HUES48 (cell line): ENCODE measurements around the gene ITGA5.

Experiments
- H3K27ac ChIP-seq: one replicate; pipeline ENCODE4 v1.7.0; 2013; ENCODE audit warnings: low read depth, low read length, inconsistent platforms
- H3K27me3 ChIP-seq: 2 replicates; pipeline ENCODE4 v1.6.1; 2013; ENCODE audit warnings: mild to moderate bottlenecking, low read length; ENCODE audit not compliant: control insufficient read depth, insufficient read depth
- H3K36me3 ChIP-seq: 2 replicates; pipeline ENCODE4 v1.6.1; 2013; ENCODE audit warnings: low read length; ENCODE audit not compliant: control insufficient read depth, insufficient read depth
- H3K4me1 ChIP-seq: 2 replicates; pipeline ENCODE4 v1.6.1; 2013; ENCODE audit warnings: mild to moderate bottlenecking, low read length; ENCODE audit not compliant: control insufficient read depth, insufficient read depth
- H3K4me3 ChIP-seq: 2 replicates; pipeline ENCODE4 v1.5.1; 2013; ENCODE audit warnings: mild to moderate bottlenecking, low read depth, low read length
- H3K9ac ChIP-seq: 2 replicates; pipeline ENCODE4 v1.6.1; 2013; ENCODE audit warnings: mild to moderate bottlenecking, low read depth, low read length, moderate library complexity
- H3K9me3 ChIP-seq: 2 replicates; pipeline ENCODE4 v1.6.1; 2013; ENCODE audit warnings: low read length; ENCODE audit not compliant: control insufficient read depth, insufficient read depth

ITGA5 gene

GRCh38 chr12:54407183-54407905 is 11.7 kb downstream of the ITGA5 start:
- Histone ChIP-seq H3K36me3 (peaks cover 24% of the 10 kb centered on the region), H3K27ac (no peak overlapping the region)

GRCh38 chr12:54405573-54405972 is 13.5 kb downstream of the ITGA5 start:
- Histone ChIP-seq H3K27me3 (no peaks in the 10 kb centered on the region), H3K4me1 (no peaks in the 10 kb centered on the region), H3K27ac (no peak overlapping the region), H3K9me3 (no peaks in the 10 kb centered on the region), H3K36me3 (peaks cover 39% of the 10 kb centered on the region), H3K4me3 (no peak overlapping the region), H3K9ac (no peak overlapping the region)

More at GRCh38 chr12:54407183-54407905, 11.7 kb downstream of the ITGA5 start:
- Histone ChIP-seq H3K4me3 (no peak overlapping the region), H3K9me3 (no peaks in the 10 kb centered on the region), H3K27me3 (no peaks in the 10 kb centered on the region), H3K4me1 (no peaks in the 10 kb centered on the region), H3K9ac (no peak overlapping the region)

GRCh38 chr12:54405106-54405505 is 14.0 kb downstream of the ITGA5 start:
- Histone ChIP-seq H3K9me3 (no peaks in the 10 kb centered on the region), H3K27me3 (no peaks in the 10 kb centered on the region), H3K27ac (no peak overlapping the region), H3K9ac (no peak overlapping the region), H3K4me3 (no peak overlapping the region), H3K4me1 (no peaks in the 10 kb centered on the region), H3K36me3 (peaks cover 44% of the 10 kb centered on the region)

GRCh38 chr12:54404061-54405004 is 14.7 kb downstream of the ITGA5 start:
- Histone ChIP-seq H3K27me3 (no peaks in the 10 kb centered on the region), H3K9me3 (no peaks in the 10 kb centered on the region), H3K36me3 (peaks cover 45% of the 10 kb centered on the region), H3K27ac (no peak overlapping the region), H3K9ac (no peak overlapping the region), H3K4me3 (no peak overlapping the region), H3K4me1 (no peaks in the 10 kb centered on the region)

GRCh38 chr12:54401119-54401518 is 17.9 kb downstream of the ITGA5 start:
- H3K36me3 ChIP-seq: peaks cover 42% of the 10 kb centered on the region
- no peak overlapping the region for H3K27ac ChIP-seq
- H3K9ac ChIP-seq: no peak overlapping the region

GRCh38 chr12:54398995-54399793 is 19.9 kb downstream of the ITGA5 start:
- H3K4me1 ChIP-seq: no peaks in the 10 kb centered on the region
- H3K27ac ChIP-seq: no peak overlapping the region
- H3K9ac ChIP-seq: no peak overlapping the region
- H3K27me3 ChIP-seq: no peaks in the 10 kb centered on the region
- H3K9me3 ChIP-seq: no peaks in the 10 kb centered on the region
- H3K36me3 ChIP-seq: peaks cover 48% of the 10 kb centered on the region
- H3K4me3 ChIP-seq: no peak overlapping the region

More at GRCh38 chr12:54401119-54401518, 17.9 kb downstream of the ITGA5 start:
- Histone ChIP-seq H3K9me3 (no peaks in the 10 kb centered on the region), H3K4me1 (no peaks in the 10 kb centered on the region), H3K27me3 (no peaks in the 10 kb centered on the region), H3K4me3 (no peak overlapping the region)

- Histone ChIP-seq H3K9me3 (no peaks in the 10 kb centered on the region), H3K27me3 (no peaks in the 10 kb centered on the region), H3K27ac (no peak overlapping the region), H3K36me3 (peaks cover 46% of the 10 kb centered on the region), H3K9ac (no peak overlapping the region), H3K4me3 (no peak overlapping the region), H3K4me1 (peaks cover 5% of the 10 kb centered on the region; the same call in 1 of the 2 replicates)
These were observed 20.8 kb downstream of the ITGA5 start for GRCh38 chr12:54398218-54398617.

- peaks cover 6% of the 10 kb centered on the region; the same call in 1 of the 2 replicates for H3K27me3 ChIP-seq
- H3K4me3 ChIP-seq: no peak overlapping the region
- H3K9ac ChIP-seq: no peak overlapping the region
- no peak overlapping the region for H3K27ac ChIP-seq
- H3K4me1 ChIP-seq: peaks cover 5% of the 10 kb centered on the region; the same call in 1 of the 2 replicates
- H3K9me3 ChIP-seq: no peaks in the 10 kb centered on the region
- H3K36me3 ChIP-seq: peaks cover 38% of the 10 kb centered on the region
These were observed 21.9 kb downstream of the ITGA5 start for GRCh38 chr12:54397157-54397556.

- peaks cover 6% of the 10 kb centered on the region; the same call in 1 of the 2 replicates for H3K27me3 ChIP-seq
- peaks cover 23% of the 10 kb centered on the region; the same call in 1 of the 2 replicates for H3K36me3 ChIP-seq
- no peak overlapping the region for H3K4me3 ChIP-seq
- no peaks in the 10 kb centered on the region for H3K9me3 ChIP-seq
- H3K27ac ChIP-seq: no peak overlapping the region
- H3K9ac ChIP-seq: no peak overlapping the region
- peaks cover 8% of the 10 kb centered on the region for H3K4me1 ChIP-seq
These were observed 23.5 kb downstream of the ITGA5 start for GRCh38 chr12:54395545-54395944.

GRCh38 chr12:54394986-54395385 is 24.1 kb downstream of the ITGA5 start:
- Histone ChIP-seq H3K36me3 (peaks cover 18% of the 10 kb centered on the region; the same call in 1 of the 2 replicates), H3K9me3 (no peaks in the 10 kb centered on the region), H3K27me3 (peaks cover 6% of the 10 kb centered on the region; the same call in 1 of the 2 replicates), H3K27ac (no peak overlapping the region), H3K4me1 (peaks cover 12% of the 10 kb centered on the region), H3K9ac (no peak overlapping the region), H3K4me3 (no peak overlapping the region)
